Hepatocyte (in vitro differentiated cells): ENCODE data around the gene MORC3. TPM values are rescaled to one million over a fixed set of nuclear protein-coding genes. Genes with fewer than 3 reads are reported as not detected.
"Not testable (repeated sequence)": the region's sequence is repeated elsewhere in the genome, so short reads cannot be mapped to it uniquely, and the experiment has no call there.

Source experiments
- DNase-seq: peaks from one replicate; pipeline ENCODE4 v3.0.0-alpha.2; 2016; ENCODE audit warnings: low spot score
- H2AFZ ChIP-seq: fragments of 200-600 bp; sonication (generic); 2 replicates; pipeline ENCODE4 v1.6.0; 2016; ENCODE audit warnings: antibody characterized with exemption, mild to moderate bottlenecking
- H3K27ac ChIP-seq: fragments of 200-600 bp; sonication (generic); 2 replicates; pipeline ENCODE4 v1.5.1; 2016; ENCODE audit warnings: mild to moderate bottlenecking
- H3K27me3 ChIP-seq: fragments of 200-600 bp; sonication (generic); 2 replicates; pipeline ENCODE4 v1.6.1; 2016
- H3K36me3 ChIP-seq: fragments of 200-600 bp; sonication (generic); replicated peaks from 2 replicates; pipeline ENCODE4 v1.5.1; 2016; ENCODE audit warnings: low read depth; ENCODE audit not compliant: insufficient read depth
- H3K4me1 ChIP-seq: fragments of 200-600 bp; sonication (generic); 2 replicates; pipeline ENCODE4 v1.5.1; 2016; ENCODE audit warnings: mild to moderate bottlenecking, moderate library complexity; ENCODE audit not compliant: insufficient read depth
- H3K4me2 ChIP-seq: fragments of 200-600 bp; sonication (generic); 2 replicates; pipeline ENCODE4 v1.6.0; 2016
- H3K4me3 ChIP-seq: fragments of 200-600 bp; sonication (generic); 2 replicates; pipeline ENCODE4 v1.5.1; 2016; ENCODE audit warnings: mild to moderate bottlenecking
- H3K79me2 ChIP-seq: fragments of 200-600 bp; sonication (generic); 2 replicates; pipeline ENCODE4 v1.6.0; 2017; ENCODE audit warnings: mild to moderate bottlenecking
- H3K9me2 ChIP-seq: fragments of 200-600 bp; sonication (generic); replicated peaks from 2 replicates; pipeline ENCODE4 v1.6.0; 2017; ENCODE audit warnings: mild to moderate bottlenecking; ENCODE audit not compliant: insufficient read depth
- H3K9me3 ChIP-seq: fragments of 200-600 bp; sonication (generic); 2 replicates; pipeline ENCODE4 v1.5.1; 2016; ENCODE audit warnings: low read depth, mild to moderate bottlenecking
- H4K20me1 ChIP-seq: fragments of 200-600 bp; sonication (generic); 2 replicates; pipeline ENCODE4 v1.6.0; 2016; ENCODE audit warnings: mild to moderate bottlenecking; ENCODE audit not compliant: insufficient read depth, poor library complexity, severe bottlenecking
- EZH2 ChIP-seq: fragments of 200-600 bp; sonication (generic); IDR thresholded peaks from 2 replicates; pipeline ENCODE4 v1.6.1; 2016; ENCODE audit warnings: antibody characterized with exemption, mild to moderate bottlenecking, borderline replicate concordance
- EZH2phosphoT487 ChIP-seq: fragments of 200-600 bp; sonication (generic); IDR thresholded peaks from one replicate; pipeline ENCODE4 v1.6.1; 2018; ENCODE audit warnings: antibody characterized with exemption, mild to moderate bottlenecking, low read depth, moderate library complexity; ENCODE audit not compliant: unreplicated experiment, severe bottlenecking
- WGBS: methylation state at CpG from one replicate; pipeline ENCODE4 v1.1.6; 2016; ENCODE audit warnings: low lambda C conversion rate; ENCODE audit errors: missing lambda C conversion rate; 5-methylcytosine and 5-hydroxymethylcytosine counted together
- polyA plus RNA-seq: library from polyadenylated mRNA; unstranded; fragments of >200 nt; fragmentation: Nextera tagmentation; extraction: Ambion mirVana; gene quantifications from 2 replicates; pipeline ENCODE4 v1.2.1, GENCODE V29; 2016
- total RNA-seq: library from RNA; depleted of rRNA; stranded (reverse); fragments of >200 nt; gene quantifications from 2 replicates; pipeline ENCODE4 v1.2.3, GENCODE V29; 2014
- TF ChIP-seq, protein P1 (sequence below): fragments of 200-600 bp; sonication (generic); IDR thresholded peaks from 2 replicates; pipeline ENCODE4 v1.5.1; 2016; ENCODE audit warnings: antibody characterized with exemption, mild to moderate bottlenecking; ENCODE audit not compliant: poor library complexity

The MORC3 gene, protein sequence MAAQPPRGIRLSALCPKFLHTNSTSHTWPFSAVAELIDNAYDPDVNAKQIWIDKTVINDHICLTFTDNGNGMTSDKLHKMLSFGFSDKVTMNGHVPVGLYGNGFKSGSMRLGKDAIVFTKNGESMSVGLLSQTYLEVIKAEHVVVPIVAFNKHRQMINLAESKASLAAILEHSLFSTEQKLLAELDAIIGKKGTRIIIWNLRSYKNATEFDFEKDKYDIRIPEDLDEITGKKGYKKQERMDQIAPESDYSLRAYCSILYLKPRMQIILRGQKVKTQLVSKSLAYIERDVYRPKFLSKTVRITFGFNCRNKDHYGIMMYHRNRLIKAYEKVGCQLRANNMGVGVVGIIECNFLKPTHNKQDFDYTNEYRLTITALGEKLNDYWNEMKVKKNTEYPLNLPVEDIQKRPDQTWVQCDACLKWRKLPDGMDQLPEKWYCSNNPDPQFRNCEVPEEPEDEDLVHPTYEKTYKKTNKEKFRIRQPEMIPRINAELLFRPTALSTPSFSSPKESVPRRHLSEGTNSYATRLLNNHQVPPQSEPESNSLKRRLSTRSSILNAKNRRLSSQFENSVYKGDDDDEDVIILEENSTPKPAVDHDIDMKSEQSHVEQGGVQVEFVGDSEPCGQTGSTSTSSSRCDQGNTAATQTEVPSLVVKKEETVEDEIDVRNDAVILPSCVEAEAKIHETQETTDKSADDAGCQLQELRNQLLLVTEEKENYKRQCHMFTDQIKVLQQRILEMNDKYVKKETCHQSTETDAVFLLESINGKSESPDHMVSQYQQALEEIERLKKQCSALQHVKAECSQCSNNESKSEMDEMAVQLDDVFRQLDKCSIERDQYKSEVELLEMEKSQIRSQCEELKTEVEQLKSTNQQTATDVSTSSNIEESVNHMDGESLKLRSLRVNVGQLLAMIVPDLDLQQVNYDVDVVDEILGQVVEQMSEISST
- 32.7 and 33.3 TPM in 2 replicates for total RNA-seq
- 10.8 and 12.3 TPM in 2 replicates for polyA plus RNA-seq

DNA sequence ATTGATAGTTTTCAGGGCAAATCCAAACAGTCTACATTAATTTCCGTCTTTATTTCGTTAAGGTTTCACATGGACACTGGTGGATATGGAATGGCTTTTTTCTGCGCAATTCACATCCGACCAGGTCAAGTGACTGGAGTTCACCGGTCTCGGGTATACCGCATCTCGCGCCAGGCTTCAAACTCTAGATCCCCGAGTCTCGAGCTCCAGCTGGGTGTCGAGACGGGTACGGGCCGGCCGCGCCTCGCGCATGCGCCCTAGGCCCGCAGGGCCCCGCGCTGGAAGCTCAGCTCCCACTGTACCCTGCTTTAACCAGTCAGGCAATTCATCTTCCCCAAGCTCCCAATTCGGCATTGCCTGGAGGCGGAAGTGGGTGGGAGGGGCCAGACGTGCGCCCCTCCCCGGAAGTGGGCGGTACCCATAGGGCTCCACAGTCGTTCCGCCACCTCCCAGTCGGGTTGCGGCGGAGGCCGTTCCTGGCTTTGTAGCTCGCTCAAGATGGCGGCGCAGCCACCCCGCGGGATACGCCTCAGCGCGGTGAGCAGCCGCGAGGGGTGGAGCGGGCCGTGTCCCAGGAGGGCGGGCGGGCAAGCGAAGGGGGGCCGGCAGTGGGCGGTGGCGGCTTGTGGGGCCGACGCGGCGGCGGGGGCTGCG is at the start of gene MORC3:
Gene MORC3, plus strand, starts transcription at position 431 of the 654 bp plus-strand sequence. Its CDS starts 68 bp downstream, at position 499.
- Histone ChIP-seq H2AFZ (peak within 1 kb of the TSS; percentile 87), H3K36me3 (no peaks in the 10 kb centered on the region), H3K9me2 (no peaks in the 10 kb centered on the region), H4K20me1 (peaks cover 35% of the 10 kb centered on the region), H3K9me3 (no peaks in the 10 kb centered on the region), H3K4me1 (peaks cover 22% of the 10 kb centered on the region), H3K79me2 (peaks cover 43% of the 10 kb centered on the region), H3K4me2 (peak within 1 kb of the TSS; percentile 82), H3K4me3 (peak within 1 kb of the TSS; percentile 59), H3K27me3 (no peaks in the 10 kb centered on the region), H3K27ac (peak within 1 kb of the TSS; percentile 95)
- DNase-seq, result peak; percentile 100
- TF ChIP-seq EZH2 (no peak), EZH2phosphoT487 (no peak)
- TF ChIP-seq, protein P1, sequence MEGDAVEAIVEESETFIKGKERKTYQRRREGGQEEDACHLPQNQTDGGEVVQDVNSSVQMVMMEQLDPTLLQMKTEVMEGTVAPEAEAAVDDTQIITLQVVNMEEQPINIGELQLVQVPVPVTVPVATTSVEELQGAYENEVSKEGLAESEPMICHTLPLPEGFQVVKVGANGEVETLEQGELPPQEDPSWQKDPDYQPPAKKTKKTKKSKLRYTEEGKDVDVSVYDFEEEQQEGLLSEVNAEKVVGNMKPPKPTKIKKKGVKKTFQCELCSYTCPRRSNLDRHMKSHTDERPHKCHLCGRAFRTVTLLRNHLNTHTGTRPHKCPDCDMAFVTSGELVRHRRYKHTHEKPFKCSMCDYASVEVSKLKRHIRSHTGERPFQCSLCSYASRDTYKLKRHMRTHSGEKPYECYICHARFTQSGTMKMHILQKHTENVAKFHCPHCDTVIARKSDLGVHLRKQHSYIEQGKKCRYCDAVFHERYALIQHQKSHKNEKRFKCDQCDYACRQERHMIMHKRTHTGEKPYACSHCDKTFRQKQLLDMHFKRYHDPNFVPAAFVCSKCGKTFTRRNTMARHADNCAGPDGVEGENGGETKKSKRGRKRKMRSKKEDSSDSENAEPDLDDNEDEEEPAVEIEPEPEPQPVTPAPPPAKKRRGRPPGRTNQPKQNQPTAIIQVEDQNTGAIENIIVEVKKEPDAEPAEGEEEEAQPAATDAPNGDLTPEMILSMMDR, result no peak
- WGBS, result 1% methylated on average over 39 of the region's 59 CpGs

DNA sequence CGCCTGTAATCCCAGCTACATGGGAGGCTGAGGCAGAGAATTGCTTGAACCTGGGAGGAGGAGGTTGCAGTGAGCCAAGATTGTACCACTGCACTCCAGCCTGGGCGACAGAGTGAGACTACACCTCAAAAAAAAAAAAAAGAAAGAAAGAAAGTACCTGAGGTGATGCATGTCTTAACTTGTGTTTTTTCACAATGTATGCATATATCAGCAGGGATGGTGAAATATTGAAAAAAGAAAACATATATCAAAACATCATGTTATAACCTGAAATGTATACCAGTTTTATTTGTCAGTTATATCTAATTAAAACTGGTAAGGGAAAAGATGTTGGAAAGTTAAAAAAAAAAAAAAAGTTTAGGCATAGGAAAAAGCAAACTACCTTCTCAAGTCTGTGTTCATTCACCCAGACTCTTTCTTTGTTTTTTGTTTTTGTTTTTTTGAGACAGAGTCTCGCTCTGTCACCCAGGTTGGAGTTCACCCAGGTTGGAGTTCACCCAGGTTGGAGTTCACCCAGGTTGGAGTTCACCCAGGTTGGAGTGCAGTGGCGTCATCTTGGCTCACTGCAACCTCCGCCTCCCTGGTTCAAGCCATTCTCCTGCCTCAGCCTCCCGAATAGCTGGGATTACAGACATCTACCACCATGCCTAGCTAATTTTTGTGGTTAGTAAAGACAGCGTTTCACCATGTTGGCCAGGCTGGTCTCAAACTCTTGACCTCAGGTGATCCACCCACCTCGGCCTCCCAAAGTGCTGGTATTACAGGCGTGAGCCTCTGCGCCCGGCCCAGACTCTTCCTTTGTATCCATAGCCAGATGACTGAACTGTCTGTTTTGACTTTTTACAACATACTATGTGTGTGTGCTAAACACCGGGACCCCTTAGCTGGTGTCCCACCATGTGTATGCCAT is 49.0 kb upstream of the MORC3 start:
- H3K36me3 ChIP-seq, H3K79me2 ChIP-seq, H3K9me2 ChIP-seq, H3K4me2 ChIP-seq, H4K20me1 ChIP-seq, H3K4me1 ChIP-seq, H3K27ac ChIP-seq, DNase-seq, H3K4me3 ChIP-seq, H3K27me3 ChIP-seq, H3K9me3 ChIP-seq, H2AFZ ChIP-seq: not testable (repeated sequence)
- 95% methylated on average over 12 of the region's 12 CpGs for WGBS

DNA sequence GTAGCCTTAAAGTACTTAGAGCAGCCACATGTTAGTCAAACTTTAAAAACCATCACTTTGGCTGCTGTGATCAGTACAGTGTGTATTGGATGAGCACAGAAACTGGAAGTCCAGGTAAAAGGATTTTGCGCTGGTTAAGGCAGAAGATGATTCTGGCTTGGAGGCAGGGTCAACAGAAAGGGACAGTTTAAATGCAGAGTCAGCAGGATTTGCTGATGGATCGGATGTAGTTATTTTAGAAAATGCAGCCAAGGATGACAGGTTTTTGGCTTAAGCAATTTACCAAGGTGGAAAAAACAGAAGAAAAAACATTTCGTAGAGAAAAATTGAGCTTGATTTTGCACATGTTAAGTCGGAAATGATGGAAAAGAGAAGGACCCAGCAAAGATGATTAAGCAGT is 45.9 kb upstream of the MORC3 start:
- no peak for DNase-seq
- TF ChIP-seq EZH2, result no peak
- TF ChIP-seq, protein P1, result no peak
- Histone ChIP-seq H3K4me2 (no peak overlapping the region), H3K36me3 (no peaks in the 10 kb centered on the region), H3K9me3 (no peaks in the 10 kb centered on the region), H3K4me1 (no peaks in the 10 kb centered on the region), H3K4me3 (no peak overlapping the region), H4K20me1 (no peaks in the 10 kb centered on the region), H3K9me2 (no peaks in the 10 kb centered on the region), H3K27ac (no peak overlapping the region), H3K79me2 (no peaks in the 10 kb centered on the region), H2AFZ (no peak overlapping the region), H3K27me3 (no peaks in the 10 kb centered on the region)
- WGBS, result 81% methylated on average over 4 of the region's 4 CpGs
